MM.1S (cell line): ENCODE measurements around the gene OBSCN.

Source experiments
- CTCF ChIP-seq: fragments of 300-600 bp; sonication (generic); IDR thresholded peaks from 2 replicates; pipeline ENCODE4 v1.5.1; 2016; ENCODE audit warnings: antibody characterized with exemption, low read length, mixed read lengths
- EZH2phosphoT487 ChIP-seq: fragments of 300-600 bp; sonication (generic); IDR thresholded peaks from 2 replicates; pipeline ENCODE4 v1.6.1; 2018; ENCODE audit warnings: antibody characterized with exemption, low read length

GRCh38 chr1:228363686-228364067 is 155.8 kb downstream of the OBSCN start:
- TF ChIP-seq CTCF (no peak), EZH2phosphoT487 (no peak)
